Measurements from ENCODE around the gene DLK2.

DLK2 gene

DNA sequence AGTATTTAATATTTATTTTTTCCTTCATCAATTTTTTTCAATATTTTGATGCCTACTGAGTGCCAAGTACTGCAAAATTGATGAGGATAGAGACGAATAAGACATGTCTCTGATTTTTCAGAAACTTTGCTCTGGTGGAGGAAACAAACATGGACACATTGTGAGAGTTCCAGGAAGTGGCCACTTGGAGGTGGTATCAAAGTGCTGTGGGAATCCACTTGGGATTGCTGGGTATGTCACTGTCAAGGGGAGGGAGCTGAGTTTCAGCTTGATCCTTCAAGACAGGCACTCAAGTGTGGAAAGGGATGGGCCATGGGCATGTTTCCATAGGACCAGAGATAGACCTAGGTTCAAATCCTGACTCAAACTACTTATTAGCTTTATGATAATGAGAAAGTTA, 52.5 kb downstream of the DLK2 start:
- no peak overlapping the region for H3K4me3 ChIP-seq (ENCODE audit: low read length)
- DNase-seq (ENCODE audit: low read depth, low spot score), result no peak

DNA sequence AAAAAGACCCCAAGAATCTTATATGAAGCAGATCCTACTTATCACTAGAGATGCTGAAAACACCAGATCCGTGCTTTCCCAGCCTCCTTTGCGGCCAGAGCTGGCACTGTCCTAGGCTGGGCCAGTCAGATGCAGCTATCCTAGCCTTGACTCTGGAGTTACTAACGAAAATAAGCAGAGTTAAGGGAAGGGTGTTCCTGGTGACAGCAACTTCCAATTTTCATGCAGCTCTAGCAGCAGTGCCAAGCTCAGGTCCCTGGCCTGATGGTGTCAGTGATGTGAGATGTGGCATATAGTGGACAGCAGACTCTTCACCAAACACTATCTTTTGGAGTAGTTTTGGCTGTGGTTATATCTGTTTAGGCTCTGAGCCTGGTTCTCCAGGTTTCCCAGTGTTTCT, 53.6 kb downstream of the DLK2 start:
- H3K4me3 ChIP-seq (ENCODE audit: low read length), result no peak overlapping the region
- no peak for DNase-seq (ENCODE audit: low read depth, low spot score)

All from Jurkat, Clone E6-1 (cell line).